Measurements from ENCODE around the gene TOR2A. TPM values are rescaled to one million over a fixed set of nuclear protein-coding genes. Genes with fewer than 3 reads are reported as not detected.

Gene TOR2A
- total RNA-seq, 1 experiment from 2014 or later = 19.3 TPM

DNA sequence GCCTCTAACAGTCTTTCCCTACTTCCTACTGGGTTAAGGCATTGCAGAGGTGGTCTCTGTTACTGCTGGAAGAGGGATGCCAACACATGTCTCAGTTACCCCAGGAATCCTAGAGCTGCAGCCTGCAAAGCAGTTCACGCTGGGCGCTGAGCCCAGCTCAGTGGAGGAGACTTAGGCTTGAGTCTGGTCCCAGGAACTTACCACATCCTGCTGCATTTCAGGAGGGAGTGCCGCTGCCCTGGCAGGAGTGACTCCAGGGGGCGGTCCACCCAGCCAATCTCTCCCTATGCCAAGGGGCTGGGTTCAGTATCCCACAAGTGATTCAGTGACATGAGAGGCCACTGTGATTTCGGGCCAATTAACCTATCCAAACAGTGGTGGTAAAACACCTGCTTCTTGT is 11.7 kb downstream of the TOR2A start:
- H3K27me3 ChIP-seq (ENCODE audit: control insufficient read depth, insufficient read depth, low read length) = no peaks in the 10 kb centered on the region
- no peak for DNase-seq
- no peak overlapping the region for H3K4me3 ChIP-seq (ENCODE audit: insufficient read depth, low read depth, low read length)
- H3K36me3 ChIP-seq (replicated peaks; ENCODE audit: control insufficient read depth, insufficient read depth, low read length) = no peaks in the 10 kb centered on the region

DNA sequence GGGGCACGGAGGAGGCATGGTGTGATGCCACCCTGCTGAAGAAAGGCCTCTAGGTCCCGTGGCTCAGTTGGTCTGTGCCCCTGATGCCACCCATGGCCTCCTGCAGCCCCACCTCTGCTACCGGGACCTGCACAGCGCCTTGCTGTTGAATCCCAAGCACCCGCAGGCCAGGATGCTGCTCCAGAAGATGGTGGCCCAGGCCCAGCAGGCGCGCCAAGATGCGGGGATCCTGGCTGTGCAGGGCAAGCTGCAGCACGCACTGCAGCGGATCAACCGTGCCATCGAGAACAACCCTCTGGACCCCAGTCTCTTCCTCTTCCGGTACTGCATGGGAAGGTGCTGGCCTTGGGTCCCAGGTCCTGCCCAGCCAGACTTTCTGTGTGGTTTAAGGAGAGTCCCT is 12.1 kb downstream of the TOR2A start:
- Histone ChIP-seq H3K27me3 (ENCODE audit: control insufficient read depth, insufficient read depth, low read length) (no peaks in the 10 kb centered on the region), H3K4me3 (ENCODE audit: insufficient read depth, low read depth, low read length) (no peak overlapping the region), H3K36me3 (replicated peaks; ENCODE audit: control insufficient read depth, insufficient read depth, low read length) (no peaks in the 10 kb centered on the region)
- DNase-seq = no peak

DNA sequence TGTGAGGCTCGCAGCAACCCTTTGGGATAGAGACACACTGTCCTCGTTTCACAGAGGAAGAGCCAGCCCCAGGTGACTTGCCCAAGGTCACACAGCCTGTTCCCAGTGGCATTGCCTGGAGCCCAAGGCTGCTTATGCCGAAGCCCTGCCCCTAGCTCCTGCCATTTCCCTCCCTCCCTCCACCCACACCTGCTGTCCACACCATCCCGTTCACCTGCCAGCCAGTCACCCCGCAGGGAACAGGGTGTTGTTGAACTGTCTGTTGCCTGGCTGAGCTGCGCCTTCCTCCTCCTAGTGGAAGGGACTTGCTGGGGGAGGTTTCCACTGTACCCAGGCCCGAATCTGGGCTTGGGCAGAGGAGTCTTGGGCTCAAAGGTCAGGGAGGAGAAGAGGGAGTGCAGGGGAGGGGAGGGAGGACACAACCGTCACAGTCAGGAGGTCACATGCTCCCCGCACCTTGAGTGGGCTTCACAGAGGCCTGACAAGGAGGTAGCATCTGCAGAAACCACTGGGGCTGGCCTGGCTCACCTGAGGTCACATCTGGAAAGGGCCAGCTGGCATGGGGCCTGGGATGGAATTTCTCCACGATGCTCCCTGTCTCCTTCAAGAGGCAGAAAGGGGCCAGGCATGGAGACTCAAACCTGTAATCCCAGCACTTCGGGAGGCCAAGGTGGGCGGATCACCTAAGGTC is 12.9 kb downstream of the TOR2A start:
- Histone ChIP-seq H3K4me3 (ENCODE audit: insufficient read depth, low read depth, low read length) (no peak overlapping the region), H3K27me3 (ENCODE audit: control insufficient read depth, insufficient read depth, low read length) (no peaks in the 10 kb centered on the region), H3K36me3 (replicated peaks; ENCODE audit: control insufficient read depth, insufficient read depth, low read length) (no peaks in the 10 kb centered on the region)
- DNase-seq = no peak

DNA sequence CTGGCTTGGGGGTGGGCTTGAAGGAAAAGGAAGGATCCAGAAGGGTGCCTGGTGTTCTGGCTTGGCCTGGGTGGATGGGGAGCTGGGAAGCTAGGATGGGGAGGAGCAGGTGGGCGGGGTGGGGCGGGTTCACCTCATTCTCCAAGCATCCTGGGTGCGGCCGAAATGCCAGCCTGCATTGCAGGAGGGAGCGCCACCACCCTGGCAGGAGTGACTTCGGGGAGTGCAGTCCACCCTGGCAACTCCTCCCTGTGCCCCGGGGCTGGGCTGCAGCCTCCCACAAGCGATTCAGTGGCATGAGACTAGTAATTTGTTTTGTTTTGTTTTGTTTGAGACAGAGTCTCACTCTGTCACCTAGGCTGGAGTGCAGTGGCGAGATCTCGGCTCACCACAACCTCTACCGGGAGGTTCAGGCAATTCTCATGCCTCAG is 13.7 kb downstream of the TOR2A start:
- peak; percentile 61 for DNase-seq
- no peak overlapping the region for H3K4me3 ChIP-seq (ENCODE audit: insufficient read depth, low read depth, low read length)

DNA sequence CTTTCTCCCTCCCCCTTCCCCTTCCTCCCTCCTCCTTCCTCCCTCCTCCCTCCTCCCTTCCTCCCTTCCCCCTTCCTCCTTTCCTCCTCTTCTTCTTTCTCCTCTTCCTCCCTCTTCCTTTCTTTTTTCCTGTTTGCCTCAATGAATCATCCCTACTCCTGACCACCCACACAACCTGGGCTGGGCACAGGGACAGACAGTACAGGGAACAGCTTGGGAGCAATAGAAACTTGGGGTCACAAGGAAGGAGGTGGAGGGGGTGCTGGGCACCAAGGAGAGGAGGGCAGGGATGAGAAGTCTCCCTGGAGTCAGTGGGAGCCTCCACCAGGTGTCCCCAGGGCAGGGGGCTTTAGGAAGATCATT is 14.2 kb downstream of the TOR2A start:
- H3K27me3 ChIP-seq (ENCODE audit: control insufficient read depth, insufficient read depth, low read length) = no peaks in the 10 kb centered on the region
- no peak for DNase-seq
- no peaks in the 10 kb centered on the region for H3K36me3 ChIP-seq (replicated peaks; ENCODE audit: control insufficient read depth, insufficient read depth, low read length)
- H3K4me3 ChIP-seq (ENCODE audit: insufficient read depth, low read depth, low read length) = no peak overlapping the region

More for the DNA sequence above, 13.7 kb downstream of the TOR2A start:
- Histone ChIP-seq H3K36me3 (replicated peaks; ENCODE audit: control insufficient read depth, insufficient read depth, low read length) (no peaks in the 10 kb centered on the region), H3K27me3 (ENCODE audit: control insufficient read depth, insufficient read depth, low read length) (no peaks in the 10 kb centered on the region)

DNA sequence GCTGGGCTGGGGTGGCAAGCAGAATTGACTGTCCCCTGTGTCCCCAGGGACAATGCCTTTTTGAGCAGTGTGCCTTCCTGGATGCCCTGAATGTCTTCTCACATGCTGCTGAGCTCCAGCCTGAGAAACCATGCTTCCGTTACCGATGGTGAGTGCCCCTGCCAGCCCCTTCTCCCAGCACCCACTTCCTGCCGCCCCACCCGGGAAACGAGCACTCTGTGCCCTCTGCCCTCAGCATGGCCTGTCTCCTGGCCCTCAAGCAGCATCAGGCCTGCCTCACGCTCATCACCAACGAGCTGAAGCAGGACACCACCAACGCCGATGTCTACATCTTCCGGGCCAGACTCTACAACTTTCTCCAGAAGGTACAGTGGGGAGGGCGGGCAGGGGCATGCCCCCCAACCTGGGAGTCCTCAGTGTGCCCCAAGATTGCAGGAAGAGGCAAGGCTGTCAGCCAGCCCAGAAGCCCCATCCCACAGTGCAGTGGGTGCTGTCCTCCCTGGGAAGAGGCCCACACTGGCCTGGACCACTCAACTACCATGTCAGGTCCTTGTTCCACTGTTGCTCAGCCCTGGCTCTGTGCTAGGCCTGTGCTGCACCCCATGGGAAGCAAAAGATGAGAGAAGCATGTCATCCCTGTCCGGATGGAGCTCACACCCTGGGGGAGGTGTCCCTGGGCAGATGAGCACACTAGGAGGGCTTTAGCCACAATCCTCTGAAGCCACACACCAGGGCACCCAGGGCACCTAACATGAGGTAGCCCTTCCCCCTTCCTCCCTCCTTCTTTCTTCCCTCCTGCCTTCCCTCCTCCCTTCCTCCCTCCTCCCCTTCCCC is 14.8 kb downstream of the TOR2A start:
- H3K27me3 ChIP-seq (ENCODE audit: control insufficient read depth, insufficient read depth, low read length) = peaks cover under 1% of the 10 kb centered on the region; the same call in 1 of the 2 replicates
- H3K4me3 ChIP-seq (ENCODE audit: insufficient read depth, low read depth, low read length) = no peak overlapping the region
- DNase-seq = no peak
- no peaks in the 10 kb centered on the region for H3K36me3 ChIP-seq (replicated peaks; ENCODE audit: control insufficient read depth, insufficient read depth, low read length)

DNA sequence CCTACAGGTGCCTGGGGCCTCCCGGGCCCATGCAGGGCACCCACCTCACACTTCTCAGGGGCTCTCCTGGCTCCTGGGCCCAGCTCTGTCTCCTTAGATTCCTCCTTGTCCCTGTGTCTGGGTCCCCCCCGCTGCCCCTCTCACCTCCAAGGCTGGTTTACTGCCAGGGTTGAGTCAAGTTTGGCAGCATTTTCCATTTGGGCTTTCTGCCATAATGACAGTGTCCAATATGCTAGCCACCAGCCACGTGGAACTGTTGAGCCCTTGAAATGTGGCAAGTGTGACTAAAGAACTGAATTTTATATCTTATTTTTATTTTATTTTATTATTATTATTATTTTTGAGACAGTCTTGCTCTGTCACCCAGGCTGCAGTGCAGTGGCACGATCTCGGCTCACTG is 17.3 kb downstream of the TOR2A start:
- H3K4me3 ChIP-seq (ENCODE audit: insufficient read depth, low read depth, low read length) = no peak overlapping the region
- DNase-seq = no peak
- H3K36me3 ChIP-seq (replicated peaks; ENCODE audit: control insufficient read depth, insufficient read depth, low read length) = no peaks in the 10 kb centered on the region
- peaks cover 8% of the 10 kb centered on the region; the same call in 1 of the 2 replicates for H3K27me3 ChIP-seq (ENCODE audit: control insufficient read depth, insufficient read depth, low read length)

DNA sequence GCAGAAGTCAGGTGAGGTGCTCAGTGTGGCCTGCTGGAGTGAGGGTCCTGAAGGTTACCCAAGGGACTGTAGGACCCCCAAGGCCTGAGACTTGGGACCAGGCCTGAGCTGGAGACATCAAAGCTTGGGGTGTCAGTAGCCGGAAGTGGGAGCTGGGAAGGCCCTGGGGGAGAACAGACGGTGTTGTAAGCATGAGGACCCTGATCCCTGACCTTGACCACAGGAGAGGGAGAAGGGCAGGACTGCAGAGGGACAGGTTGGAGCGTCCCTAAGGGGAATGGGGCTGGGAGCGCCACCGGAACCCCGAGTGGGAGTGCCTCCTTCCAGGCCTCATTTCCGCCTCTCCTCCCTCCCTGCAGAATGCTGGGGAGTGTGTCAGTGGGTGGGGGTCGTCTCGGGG is 18.7 kb downstream of the TOR2A start:
- no peak overlapping the region for H3K4me3 ChIP-seq (ENCODE audit: insufficient read depth, low read depth, low read length)

DNA sequence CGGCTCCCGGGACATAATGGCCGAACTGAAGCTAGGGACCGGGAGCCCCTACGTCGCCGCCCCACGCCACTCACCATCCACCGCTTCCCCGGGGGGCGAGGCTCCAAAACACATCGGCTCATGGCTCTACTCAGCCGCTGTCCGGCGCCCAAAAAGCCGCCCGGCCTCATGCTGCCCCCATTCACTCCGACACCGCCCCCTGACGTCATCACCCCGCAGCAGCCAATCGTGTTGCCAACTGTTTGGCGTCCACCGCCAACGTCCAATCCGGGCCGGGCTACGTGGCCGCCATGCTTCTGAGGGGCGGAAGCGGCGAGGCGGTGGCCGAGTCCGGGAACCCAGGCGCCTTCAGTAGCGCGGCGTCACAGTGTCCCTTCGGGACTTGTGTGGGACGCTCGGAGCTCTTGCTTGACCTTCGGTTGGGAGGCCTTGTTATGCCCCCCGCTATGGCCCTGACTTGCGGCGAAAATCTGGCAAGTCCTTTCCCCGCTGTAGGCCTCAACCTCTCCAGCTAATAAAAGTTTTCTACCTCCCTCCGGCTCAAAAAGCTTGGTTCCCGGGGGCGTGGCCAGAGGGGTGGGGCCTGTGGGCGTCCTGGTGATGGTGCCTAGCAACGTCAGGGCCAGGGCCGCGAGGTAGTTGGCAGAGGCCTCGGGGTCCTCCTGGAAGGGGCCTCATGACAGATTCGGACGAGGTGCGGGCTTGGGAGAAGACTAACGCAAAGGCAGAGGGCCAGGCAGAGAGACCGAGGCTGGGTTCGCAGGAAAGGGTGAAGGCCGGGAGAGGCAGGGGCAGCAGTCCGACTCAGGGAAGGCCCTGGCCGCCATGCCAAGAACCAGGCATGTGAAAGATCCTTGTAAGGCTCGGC is 19.4 kb downstream of the TOR2A start, which contains the start of the genes PTRH1 and TTC16:
PTRH1 (minus strand) TSS at position 194 of the 868 bp plus-strand sequence; CDS start at position 170, 24 bp downstream.
TTC16 (plus strand) TSS at position 610 of the 868 bp plus-strand sequence; CDS start at position 677, 67 bp downstream.
- Histone ChIP-seq H3K27me3 (ENCODE audit: control insufficient read depth, insufficient read depth, low read length) (peaks cover 8% of the 10 kb centered on the region; the same call in 1 of the 2 replicates), H3K4me3 (ENCODE audit: insufficient read depth, low read depth, low read length) (peak within 1 kb of the TSS; percentile 75), H3K36me3 (replicated peaks; ENCODE audit: control insufficient read depth, insufficient read depth, low read length) (no peaks in the 10 kb centered on the region)
- DNase-seq = peak; percentile 99

More for the DNA sequence above, 18.7 kb downstream of the TOR2A start:
- H3K36me3 ChIP-seq (replicated peaks; ENCODE audit: control insufficient read depth, insufficient read depth, low read length) = no peaks in the 10 kb centered on the region
- peaks cover 8% of the 10 kb centered on the region; the same call in 1 of the 2 replicates for H3K27me3 ChIP-seq (ENCODE audit: control insufficient read depth, insufficient read depth, low read length)
- no peak for DNase-seq

DNA sequence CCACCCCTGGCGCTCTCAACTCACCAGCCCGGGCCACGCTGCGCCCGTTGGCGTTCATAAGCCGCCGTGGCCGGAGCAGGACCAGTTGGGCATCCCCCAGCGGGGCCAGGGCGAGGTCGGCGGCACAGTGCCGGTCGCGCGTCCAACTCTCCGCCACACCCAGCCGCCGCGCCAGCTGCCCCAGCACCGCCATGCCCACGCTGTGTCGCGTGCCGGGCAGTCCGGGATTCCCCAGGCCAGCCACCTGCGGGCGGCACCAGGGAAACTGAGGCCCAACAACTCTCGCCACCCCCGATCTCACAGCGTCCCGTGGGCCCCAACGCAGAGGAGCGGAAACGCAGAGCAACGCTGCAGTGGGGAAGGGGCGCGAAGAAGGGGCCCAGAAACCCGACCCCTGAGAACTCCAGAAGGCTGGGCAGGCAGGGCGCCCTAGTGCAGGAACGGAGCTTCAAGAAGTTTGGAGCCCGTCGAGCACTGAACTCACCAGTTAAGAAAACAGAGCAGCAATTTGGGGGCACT is 20.1 kb downstream of the TOR2A start:
- DNase-seq = peak; percentile 81

DNA sequence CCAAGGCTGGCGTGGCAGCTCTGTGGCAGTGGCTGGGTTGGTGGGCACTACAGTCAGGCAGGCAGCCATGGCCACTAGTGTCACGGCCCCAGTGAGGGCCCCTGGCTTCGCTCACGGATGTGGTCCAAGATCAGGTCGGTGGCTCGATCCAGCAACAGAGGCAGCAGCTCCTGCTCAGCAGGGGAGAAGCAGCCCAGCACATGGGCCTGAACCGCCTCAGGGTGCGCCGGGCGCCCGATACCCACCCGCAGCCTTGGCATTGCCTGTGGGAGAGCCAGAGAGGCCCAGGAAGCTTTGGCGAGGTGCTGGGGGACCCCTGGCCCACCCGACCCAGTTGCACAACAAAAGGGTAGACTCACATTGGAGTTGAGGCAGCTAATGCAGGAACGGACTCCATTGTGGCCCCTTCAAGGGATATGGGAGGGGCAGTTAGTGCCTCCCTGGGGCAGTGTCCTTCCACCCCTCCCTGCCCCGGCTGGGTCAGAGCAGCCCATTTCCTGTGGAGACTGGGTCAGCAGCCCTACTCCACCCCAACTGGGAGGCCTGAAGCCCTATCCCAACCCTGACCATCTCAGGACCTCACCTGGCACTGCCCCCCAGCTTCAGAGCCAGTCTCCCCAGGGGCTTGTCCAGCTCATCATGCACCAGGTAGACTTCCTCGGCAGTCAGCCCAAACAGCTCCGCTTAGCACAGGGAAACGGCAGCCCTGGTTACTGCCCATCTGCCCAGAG is 20.9 kb downstream of the TOR2A start:
- Histone ChIP-seq H3K36me3 (replicated peaks; ENCODE audit: control insufficient read depth, insufficient read depth, low read length) (no peaks in the 10 kb centered on the region), H3K4me3 (ENCODE audit: insufficient read depth, low read depth, low read length) (peak overlapping the region; percentile 25; the same call in 1 of the 2 replicates), H3K27me3 (ENCODE audit: control insufficient read depth, insufficient read depth, low read length) (peaks cover 8% of the 10 kb centered on the region; the same call in 1 of the 2 replicates)
- peak; percentile 63 for DNase-seq

More for the DNA sequence above, 20.1 kb downstream of the TOR2A start:
- Histone ChIP-seq H3K4me3 (ENCODE audit: insufficient read depth, low read depth, low read length) (peak overlapping the region; percentile 75), H3K36me3 (replicated peaks; ENCODE audit: control insufficient read depth, insufficient read depth, low read length) (no peaks in the 10 kb centered on the region), H3K27me3 (ENCODE audit: control insufficient read depth, insufficient read depth, low read length) (peaks cover 8% of the 10 kb centered on the region; the same call in 1 of the 2 replicates)

DNA sequence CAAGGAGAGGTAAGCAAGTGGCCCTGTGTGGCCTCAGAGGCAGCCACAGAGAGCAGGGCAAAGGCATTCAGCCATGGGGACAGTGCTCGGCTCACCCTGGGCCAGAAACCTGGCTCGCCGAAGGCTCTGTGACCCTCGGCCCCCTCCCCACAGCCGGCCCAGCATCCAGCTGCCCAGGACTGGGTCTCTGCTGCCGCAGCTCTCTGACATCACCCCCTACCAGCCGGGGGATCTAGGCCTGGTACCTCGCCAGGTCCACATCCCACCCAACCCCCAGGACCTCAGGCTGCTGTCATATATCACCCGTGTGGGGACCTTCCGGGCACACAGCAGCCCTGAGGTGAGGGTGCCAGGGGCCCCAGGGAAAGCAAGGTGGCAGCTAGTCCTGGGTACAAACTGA is 22.2 kb downstream of the TOR2A start:
- H3K27me3 ChIP-seq (ENCODE audit: control insufficient read depth, insufficient read depth, low read length) = peaks cover 8% of the 10 kb centered on the region; the same call in 1 of the 2 replicates

DNA sequence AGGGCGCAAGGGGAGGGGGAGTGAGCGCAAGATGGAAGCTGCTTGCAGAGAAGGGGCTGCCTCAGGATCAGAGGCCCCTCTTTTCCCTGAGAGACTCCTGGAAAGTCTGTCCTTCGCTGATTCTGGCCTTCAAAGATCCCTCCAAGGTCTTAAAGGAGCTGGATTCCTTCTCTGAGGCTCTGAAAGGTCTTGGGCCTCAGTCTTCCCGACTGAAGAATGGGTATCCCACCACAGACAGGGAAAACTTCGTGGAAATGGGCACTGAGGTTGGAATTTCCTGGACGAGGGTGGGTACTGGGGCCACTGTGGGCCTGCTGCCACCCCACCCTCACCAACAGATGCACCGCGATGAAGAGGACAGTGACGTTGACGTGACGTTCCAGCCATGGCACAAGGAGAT is 22.7 kb downstream of the TOR2A start:
- Histone ChIP-seq H3K36me3 (replicated peaks; ENCODE audit: control insufficient read depth, insufficient read depth, low read length) (no peaks in the 10 kb centered on the region), H3K4me3 (ENCODE audit: insufficient read depth, low read depth, low read length) (no peak overlapping the region), H3K27me3 (ENCODE audit: control insufficient read depth, insufficient read depth, low read length) (peaks cover 8% of the 10 kb centered on the region; the same call in 1 of the 2 replicates)
- DNase-seq = no peak

More for the DNA sequence above, 22.2 kb downstream of the TOR2A start:
- DNase-seq = no peak
- Histone ChIP-seq H3K4me3 (ENCODE audit: insufficient read depth, low read depth, low read length) (no peak overlapping the region), H3K36me3 (replicated peaks; ENCODE audit: control insufficient read depth, insufficient read depth, low read length) (no peaks in the 10 kb centered on the region)
